Muscle of arm (tissue), 12 donors: ENCODE data around the gene CIDEB. TPM values are rescaled to one million over a fixed set of nuclear protein-coding genes. Genes with fewer than 3 reads are reported as not detected.

Experiments used
- DNase-seq: peaks from one replicate; pipeline ENCODE4 v3.0.0-alpha.2; 2013
- polyA plus RNA-seq, 12 donors: library from polyadenylated mRNA; unstranded; fragments of 120-200 nt; gene quantifications; one replicate each; pipeline ENCODE4 v1.2.1, GENCODE V29; 2013; ENCODE audit not compliant: insufficient read length in 12 of 12

Gene CIDEB
- polyA plus RNA-seq, 12 donors, result 7.3 to 28.8 (median 11.2) TPM; not detected in 1

GRCh38 chr14:24314377-24315193, 6.8 kb upstream of the CIDEB start:
- no peak for DNase-seq

- no peak for DNase-seq
These were observed 6.1 kb upstream of the CIDEB start for GRCh38 chr14:24313913-24314312.

- no peak for DNase-seq
These were observed 5.1 kb upstream of the CIDEB start for GRCh38 chr14:24312736-24313507.

- no peak for DNase-seq
These were observed 4.2 kb upstream of the CIDEB start for GRCh38 chr14:24311837-24312615.

- DNase-seq, result peak; percentile 54
These were observed 3.1 kb upstream of the CIDEB start, which contains the start of gene LTB4R for GRCh38 chr14:24310646-24311604. Gene LTB4R (plus strand): TSS chr14:24311502. CDS start chr14:24315652, 4,150 bp downstream.

- no peak for DNase-seq
These were observed 2.5 kb upstream of the CIDEB start for GRCh38 chr14:24310265-24310645.

GRCh38 chr14:24309538-24310264, 1.9 kb upstream of the CIDEB start, which contains the start of gene LTB4R2:
Gene LTB4R2 (plus strand): TSS chr14:24310140. CDS start chr14:24310665, 525 bp downstream.
- no peak for DNase-seq

GRCh38 chr14:24308342-24309124, 756 bp upstream of the CIDEB start:
- no peak for DNase-seq

GRCh38 chr14:24307156-24307574, 612 bp downstream of the CIDEB start:
- no peak for DNase-seq

- no peak for DNase-seq
These were observed 3.8 kb downstream of the CIDEB start for GRCh38 chr14:24304019-24304387.

- no peak for DNase-seq
These were observed 7.3 kb downstream of the CIDEB start for GRCh38 chr14:24300326-24300980.

GRCh38 chr14:24299255-24300191, 8.3 kb downstream of the CIDEB start, which contains the start of the genes DHRS1 and NOP9:
Gene DHRS1 (minus strand): TSS chr14:24299780. CDS start chr14:24299106, 674 bp downstream.
Gene NOP9 (plus strand): TSS chr14:24299850. CDS start chr14:24299955, 105 bp downstream.
- peak; percentile 93 for DNase-seq

- DNase-seq, result no peak
These were observed 8.9 kb downstream of the CIDEB start for GRCh38 chr14:24298892-24299254.

GRCh38 chr14:24297190-24297964, 10.4 kb downstream of the CIDEB start:
- DNase-seq, result no peak

GRCh38 chr14:24296341-24297157, 11.2 kb downstream of the CIDEB start:
- peak; percentile 64 for DNase-seq

GRCh38 chr14:24293525-24293924, 14.3 kb downstream of the CIDEB start:
- DNase-seq, result no peak
